Measurements from ENCODE around the gene RPS5.
"Not testable (repeated sequence)": the region's sequence is repeated elsewhere in the genome, so short reads cannot be mapped to it uniquely, and the experiment has no call there.

Gene RPS5

DNA sequence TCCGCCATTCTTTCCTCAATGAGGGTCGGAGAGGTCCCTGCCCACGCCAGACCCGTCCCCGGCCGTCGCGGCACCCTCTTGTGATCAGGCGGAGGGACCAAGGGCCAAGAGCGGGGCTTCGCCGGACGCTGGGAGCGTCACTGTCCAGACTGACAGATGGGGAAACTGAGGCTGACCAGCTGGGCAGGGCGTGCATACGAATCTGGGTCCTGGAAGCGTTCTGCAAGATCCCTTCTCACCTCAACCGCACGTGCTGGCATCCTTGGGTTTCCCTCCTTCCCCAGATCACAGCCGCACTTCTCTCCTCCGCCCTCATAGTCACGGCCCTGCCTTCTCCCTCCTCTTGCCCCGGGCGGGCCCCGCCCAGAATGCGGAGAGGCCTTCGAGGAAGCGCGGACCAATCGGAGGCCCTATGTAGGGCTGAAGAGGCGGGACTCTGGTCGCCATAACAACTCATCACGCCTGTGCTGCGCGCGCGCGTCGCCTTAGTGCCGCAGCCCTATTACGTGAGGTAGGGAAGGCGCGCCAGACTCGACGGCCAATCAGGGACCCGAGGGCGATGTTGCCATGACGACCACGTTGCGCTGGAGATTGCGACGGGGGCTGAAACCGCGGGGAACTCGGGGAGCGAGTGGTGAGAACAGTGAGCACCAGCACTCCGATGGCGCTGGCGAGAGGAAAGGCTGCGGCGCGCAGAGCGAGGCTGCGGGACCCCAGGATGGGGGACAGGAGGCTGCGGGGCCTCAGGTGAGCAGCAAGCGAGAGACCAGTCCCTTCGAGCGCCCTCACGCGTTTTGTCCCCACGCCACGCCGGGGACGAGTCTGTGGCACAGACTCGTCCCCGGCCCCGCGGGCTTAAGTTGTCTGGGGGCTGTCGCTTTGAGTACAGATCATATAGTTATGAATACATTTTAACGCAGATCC is 14.1 kb downstream of the RPS5 start:
- Histone ChIP-seq H3K9ac (ENCODE audit: low read depth, low read length) (peak overlapping the region; percentile 64; the same call in 1 of the 2 replicates), H3K9me3 (ENCODE audit: insufficient read depth, low read depth, low read length) (no peaks in the 10 kb centered on the region), H3K4me1 (ENCODE audit: insufficient read depth, low read length) (no peaks in the 10 kb centered on the region), H3K4me3 (ENCODE audit: low read length) (peak overlapping the region; percentile 70), H3K36me3 (ENCODE audit: insufficient read depth, low read length) (no peaks in the 10 kb centered on the region), H3K27me3 (ENCODE audit: insufficient read depth, low read length) (peaks cover 18% of the 10 kb centered on the region), H3K27ac (ENCODE audit: low read depth, low read length) (peak overlapping the region; percentile 62; the same call in 1 of the 2 replicates)
- 6% methylated on average over 78 of the region's 80 CpGs for WGBS

DNA sequence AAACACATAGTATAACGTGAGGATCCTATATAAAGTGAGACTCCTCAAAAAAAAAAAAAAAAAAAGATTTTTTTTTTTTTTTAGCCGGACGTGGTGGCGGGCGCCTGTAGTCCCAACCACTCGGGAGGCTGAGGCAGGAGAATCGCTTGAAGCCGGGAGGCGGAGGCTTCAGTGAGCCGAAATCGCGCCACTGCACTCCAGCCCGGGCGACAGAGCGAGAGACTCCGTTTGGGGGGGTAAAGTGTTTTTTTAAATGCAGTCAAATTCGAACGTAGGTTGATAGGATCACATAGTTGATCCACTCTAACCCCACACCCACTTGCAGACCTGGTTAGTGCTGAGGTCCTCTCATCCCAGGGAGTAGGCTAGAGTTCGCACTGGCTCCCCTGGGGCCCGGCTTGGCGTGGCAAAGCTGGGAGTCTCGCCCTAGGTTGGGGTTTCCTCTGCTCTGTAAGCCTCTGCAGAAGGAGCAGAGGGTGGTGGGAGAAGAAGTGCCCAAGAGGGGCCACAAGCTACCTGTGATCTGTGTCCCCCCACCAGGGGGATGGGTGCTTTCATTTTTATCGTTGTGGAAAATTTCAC is 14.9 kb downstream of the RPS5 start:
- no peak overlapping the region for H3K27ac ChIP-seq (ENCODE audit: low read depth, low read length)
- 53% methylated on average over 22 of the region's 23 CpGs for WGBS
- H3K9me3 ChIP-seq (ENCODE audit: insufficient read depth, low read depth, low read length), result no peaks in the 10 kb centered on the region
- peaks cover 13% of the 10 kb centered on the region for H3K27me3 ChIP-seq (ENCODE audit: insufficient read depth, low read length)
- peak overlapping the region; percentile 64; the same call in 1 of the 2 replicates for H3K9ac ChIP-seq (ENCODE audit: low read depth, low read length)
- peak overlapping the region; percentile 70 for H3K4me3 ChIP-seq (ENCODE audit: low read length)
- no peaks in the 10 kb centered on the region for H3K4me1 ChIP-seq (ENCODE audit: insufficient read depth, low read length)
- H3K36me3 ChIP-seq (ENCODE audit: insufficient read depth, low read length), result no peaks in the 10 kb centered on the region

DNA sequence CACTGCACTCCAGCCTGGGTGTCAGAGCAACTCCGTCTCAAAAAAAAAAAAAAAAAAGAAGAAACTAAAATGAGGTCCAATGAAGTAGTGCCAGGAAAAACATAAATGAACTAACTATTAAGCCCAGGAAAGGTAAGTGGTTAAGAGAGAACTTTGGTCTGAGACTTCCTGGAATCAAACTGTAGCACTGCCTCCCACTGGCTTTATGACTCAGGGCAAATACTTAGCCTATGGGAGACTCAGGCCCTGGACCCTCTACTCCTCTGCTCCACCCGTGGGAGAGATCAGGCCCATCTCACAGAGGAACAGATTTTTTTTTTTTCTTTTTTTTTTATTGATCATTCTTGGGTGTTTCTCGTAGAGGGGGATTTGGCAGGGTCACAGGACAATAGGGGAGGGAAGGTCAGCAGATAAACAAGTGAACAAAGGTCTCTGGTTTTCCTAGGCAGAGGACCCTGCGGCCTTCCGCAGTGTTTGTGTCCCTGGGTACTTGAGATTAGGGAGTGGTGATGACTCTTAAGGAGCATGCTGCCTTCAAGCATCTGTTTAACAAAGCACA is 16.9 kb downstream of the RPS5 start:
- H3K27me3 ChIP-seq (ENCODE audit: insufficient read depth, low read length); H3K9ac ChIP-seq (ENCODE audit: low read depth, low read length); H3K9me3 ChIP-seq (ENCODE audit: insufficient read depth, low read depth, low read length); H3K4me3 ChIP-seq (ENCODE audit: low read length); H3K36me3 ChIP-seq (ENCODE audit: insufficient read depth, low read length); H3K4me1 ChIP-seq (ENCODE audit: insufficient read depth, low read length); H3K27ac ChIP-seq (ENCODE audit: low read depth, low read length): not testable (repeated sequence)
- 83% methylated on average over 3 of the region's 5 CpGs for WGBS

DNA sequence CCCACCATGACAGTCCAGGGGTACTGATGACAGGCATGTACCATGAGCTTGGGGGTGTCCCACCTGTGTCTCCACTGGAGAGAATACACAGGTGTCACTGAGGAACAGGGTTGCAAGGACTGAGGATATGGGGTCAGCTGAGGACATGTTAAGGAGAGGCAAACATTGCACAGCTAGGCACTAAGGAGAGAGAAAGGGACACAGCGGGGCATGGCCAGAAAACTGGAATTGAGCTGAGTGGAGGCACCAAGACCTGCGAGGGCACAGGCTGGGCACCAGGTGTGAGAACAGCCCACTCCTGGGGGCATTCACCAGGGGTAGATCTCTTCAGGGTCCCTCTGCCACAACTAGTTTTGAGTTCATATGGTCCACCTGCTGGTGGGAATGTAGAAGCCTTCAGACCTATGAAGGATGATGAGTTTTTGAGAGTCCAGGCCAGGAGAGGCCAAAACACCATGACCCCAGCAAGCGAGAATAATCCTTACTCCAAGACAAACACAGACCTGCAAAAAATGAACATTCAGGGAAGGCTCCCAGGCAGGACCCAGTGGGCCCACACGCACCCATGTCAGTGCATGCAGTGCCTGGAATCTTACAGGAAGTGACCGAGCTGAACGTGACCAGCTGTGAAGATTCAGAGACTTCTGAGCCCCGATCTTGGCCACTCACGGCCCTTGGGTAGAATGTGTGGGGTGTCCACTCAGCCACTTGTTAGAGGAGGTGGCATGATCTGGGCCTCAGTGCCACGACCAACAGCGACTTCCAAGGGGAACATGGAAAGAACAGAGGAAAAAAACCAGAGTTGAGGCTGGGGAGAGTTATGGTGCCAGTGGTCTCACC is 20.0 kb downstream of the RPS5 start:
- Histone ChIP-seq H3K4me3 (ENCODE audit: low read length) (peak overlapping the region; percentile 67), H3K9me3 (ENCODE audit: insufficient read depth, low read depth, low read length) (no peaks in the 10 kb centered on the region), H3K27ac (ENCODE audit: low read depth, low read length) (no peak overlapping the region), H3K9ac (ENCODE audit: low read depth, low read length) (0 out of 2 replicates have a peak overlapping the region, but pooled peaks have one; percentile 70), H3K4me1 (ENCODE audit: insufficient read depth, low read length) (no peaks in the 10 kb centered on the region), H3K36me3 (ENCODE audit: insufficient read depth, low read length) (no peaks in the 10 kb centered on the region), H3K27me3 (ENCODE audit: insufficient read depth, low read length) (peaks cover 9% of the 10 kb centered on the region)
- 92% methylated on average over 10 of the region's 10 CpGs for WGBS

DNA sequence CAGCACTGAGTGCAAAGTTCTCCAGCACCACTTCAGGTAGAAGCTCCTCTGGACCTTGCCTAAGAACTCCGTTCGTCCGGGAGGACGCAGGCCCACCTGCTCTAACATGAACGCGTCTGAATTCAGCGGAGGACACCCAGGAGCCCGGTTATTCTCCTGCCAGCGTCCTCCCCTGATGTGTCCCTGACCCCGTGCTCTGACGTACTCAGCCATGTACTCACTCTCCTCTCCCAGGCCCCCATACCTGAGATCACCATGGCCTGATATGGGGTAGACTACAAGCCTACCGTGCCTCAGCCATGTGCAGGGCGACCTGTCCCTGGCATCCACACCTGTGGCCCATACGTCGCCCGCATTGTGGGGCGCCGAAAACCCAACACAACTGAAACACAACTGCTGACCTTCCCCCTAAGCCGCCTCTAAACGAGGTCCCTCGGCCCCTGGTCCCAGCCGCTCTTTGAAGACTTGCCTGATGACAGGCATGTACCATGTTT is 20.6 kb downstream of the RPS5 start:
- Histone ChIP-seq H3K27ac (ENCODE audit: low read depth, low read length) (peak overlapping the region; percentile 57), H3K36me3 (ENCODE audit: insufficient read depth, low read length) (no peaks in the 10 kb centered on the region), H3K9ac (ENCODE audit: low read depth, low read length) (peak overlapping the region; percentile 70), H3K4me1 (ENCODE audit: insufficient read depth, low read length) (no peaks in the 10 kb centered on the region), H3K9me3 (ENCODE audit: insufficient read depth, low read depth, low read length) (no peaks in the 10 kb centered on the region), H3K4me3 (ENCODE audit: low read length) (peak overlapping the region; percentile 67), H3K27me3 (ENCODE audit: insufficient read depth, low read length) (peaks cover 9% of the 10 kb centered on the region)
- WGBS, result 24% methylated on average over 22 of the region's 22 CpGs

DNA sequence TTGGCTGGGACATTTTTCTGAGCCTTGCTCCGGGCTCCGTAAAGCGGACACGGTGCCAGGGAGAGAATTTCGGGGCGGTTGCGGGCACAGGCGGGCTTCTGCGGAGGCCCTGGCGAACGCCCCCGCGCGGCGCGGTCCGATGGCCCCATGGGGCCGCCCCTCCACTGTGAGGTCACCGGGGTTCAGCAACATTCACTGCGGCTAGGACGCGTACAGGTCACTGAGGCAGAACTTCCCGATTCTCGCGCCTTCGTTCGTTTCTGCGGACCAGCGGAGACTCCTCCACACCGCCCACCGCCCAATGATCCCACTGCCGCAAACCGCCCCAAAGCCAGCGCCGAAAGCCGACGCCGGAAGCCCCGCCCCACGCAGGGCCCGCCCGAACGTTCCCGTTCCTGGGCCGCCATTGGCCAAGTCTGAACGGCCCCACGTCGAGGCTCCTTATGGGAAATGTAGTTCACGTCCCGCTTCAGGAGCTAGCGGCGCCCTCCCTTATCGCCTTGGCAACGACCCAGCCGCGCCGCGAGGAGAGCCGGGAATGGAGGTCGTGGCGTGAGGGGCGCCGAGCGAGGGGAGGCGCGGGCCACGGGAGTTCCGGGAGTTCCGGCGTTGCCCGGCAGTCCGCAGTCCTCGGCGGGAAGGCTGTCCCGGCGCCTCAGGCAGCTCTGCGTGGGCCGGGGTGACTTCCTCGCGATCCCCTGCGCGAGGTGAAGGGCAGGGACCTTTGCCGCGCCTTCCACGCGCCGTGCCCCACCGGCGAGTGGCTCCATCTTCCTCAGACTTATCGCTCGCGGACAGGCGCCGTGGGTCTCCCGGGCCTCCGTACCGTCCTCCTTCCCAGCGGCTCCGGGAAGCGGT is 21.3 kb downstream of the RPS5 start, which contains the start of gene ZNF584:
Gene ZNF584 (plus strand): TSS at position 498 of the 858 bp plus-strand sequence. CDS start 499 bp downstream, outside the sequence.
- under 1% methylated on average over 100 of the region's 100 CpGs for WGBS
- Histone ChIP-seq H3K9ac (ENCODE audit: low read depth, low read length) (peak within 1 kb of the TSS; percentile 70), H3K36me3 (ENCODE audit: insufficient read depth, low read length) (no peaks in the 10 kb centered on the region), H3K27me3 (ENCODE audit: insufficient read depth, low read length) (peaks cover 9% of the 10 kb centered on the region), H3K9me3 (ENCODE audit: insufficient read depth, low read depth, low read length) (no peaks in the 10 kb centered on the region), H3K4me1 (ENCODE audit: insufficient read depth, low read length) (no peaks in the 10 kb centered on the region), H3K27ac (ENCODE audit: low read depth, low read length) (peak within 1 kb of the TSS; percentile 57), H3K4me3 (ENCODE audit: low read length) (peak within 1 kb of the TSS; percentile 67)

DNA sequence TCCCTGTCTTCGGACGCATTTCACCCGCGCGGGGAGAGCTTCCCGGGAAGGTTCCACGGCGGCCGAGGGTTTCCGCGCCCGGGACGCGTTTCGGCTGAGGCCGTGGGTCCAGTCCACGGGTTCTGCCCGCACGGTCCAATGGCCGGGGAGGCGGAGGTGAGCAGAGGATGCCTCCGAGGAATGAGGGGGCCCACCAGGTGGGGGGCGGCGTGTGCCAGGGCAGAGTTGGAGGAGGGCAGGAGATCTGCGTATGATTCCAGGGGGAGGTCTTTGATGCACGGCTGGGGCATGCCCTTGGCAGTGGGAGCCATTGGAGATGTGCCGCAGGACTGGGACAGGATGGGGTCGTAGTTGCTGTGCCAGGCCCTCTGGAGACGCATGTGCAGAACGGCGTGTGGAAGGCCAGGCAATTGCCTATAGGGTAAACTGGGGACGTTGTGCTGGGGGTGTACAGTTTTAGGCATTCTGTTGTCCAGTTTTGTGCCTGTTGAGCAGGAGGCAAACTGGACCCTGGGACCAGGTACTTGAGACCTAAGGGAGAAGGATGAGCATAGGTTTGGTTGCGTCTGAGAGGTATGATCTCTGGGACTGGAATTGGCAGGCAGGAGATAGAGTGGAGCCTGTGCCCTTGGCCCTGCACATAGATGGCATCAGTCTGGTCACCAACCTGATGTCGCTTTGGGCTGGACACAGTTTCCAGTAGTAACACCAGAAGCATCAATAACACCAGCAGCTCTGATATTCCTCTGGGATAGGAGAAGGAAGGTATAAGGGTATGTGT is 22.1 kb downstream of the RPS5 start:
- peaks cover 9% of the 10 kb centered on the region for H3K27me3 ChIP-seq (ENCODE audit: insufficient read depth, low read length)
- peak overlapping the region; percentile 61 for H3K9ac ChIP-seq (ENCODE audit: low read depth, low read length)
- peak overlapping the region; percentile 67 for H3K4me3 ChIP-seq (ENCODE audit: low read length)
- no peaks in the 10 kb centered on the region for H3K9me3 ChIP-seq (ENCODE audit: insufficient read depth, low read depth, low read length)
- no peaks in the 10 kb centered on the region for H3K4me1 ChIP-seq (ENCODE audit: insufficient read depth, low read length)
- no peaks in the 10 kb centered on the region for H3K36me3 ChIP-seq (ENCODE audit: insufficient read depth, low read length)
- 14% methylated on average over 34 of the region's 34 CpGs for WGBS
- H3K27ac ChIP-seq (ENCODE audit: low read depth, low read length), result no peak overlapping the region

DNA sequence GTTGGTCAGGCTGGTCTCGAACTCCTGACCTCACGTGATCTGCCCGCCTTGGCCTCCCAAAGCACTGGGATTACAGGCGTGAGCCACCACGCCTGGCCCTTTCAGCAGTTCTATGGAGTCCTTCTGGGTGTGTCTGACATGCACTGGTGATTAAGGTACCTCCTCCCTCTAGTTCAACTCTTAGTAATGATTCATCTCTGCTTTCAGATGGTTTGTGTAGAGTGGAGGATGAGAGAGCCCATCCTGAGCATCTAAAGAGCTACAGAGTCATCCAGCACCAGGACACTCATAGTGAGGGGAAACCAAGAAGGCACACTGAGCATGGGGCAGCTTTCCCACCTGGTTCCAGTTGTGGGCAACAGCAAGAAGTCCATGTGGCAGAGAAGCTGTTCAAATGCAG is 29.5 kb downstream of the RPS5 start:
- Histone ChIP-seq H3K9ac (ENCODE audit: low read depth, low read length) (no peak overlapping the region), H3K27me3 (ENCODE audit: insufficient read depth, low read length) (no peaks in the 10 kb centered on the region), H3K27ac (ENCODE audit: low read depth, low read length) (no peak overlapping the region), H3K36me3 (ENCODE audit: insufficient read depth, low read length) (peaks cover 17% of the 10 kb centered on the region), H3K4me3 (ENCODE audit: low read length) (no peak overlapping the region), H3K4me1 (ENCODE audit: insufficient read depth, low read length) (no peaks in the 10 kb centered on the region), H3K9me3 (ENCODE audit: insufficient read depth, low read depth, low read length) (peaks cover 3% of the 10 kb centered on the region; the same call in 1 of the 2 replicates)
- WGBS, result 95% methylated on average over 5 of the region's 5 CpGs

DNA sequence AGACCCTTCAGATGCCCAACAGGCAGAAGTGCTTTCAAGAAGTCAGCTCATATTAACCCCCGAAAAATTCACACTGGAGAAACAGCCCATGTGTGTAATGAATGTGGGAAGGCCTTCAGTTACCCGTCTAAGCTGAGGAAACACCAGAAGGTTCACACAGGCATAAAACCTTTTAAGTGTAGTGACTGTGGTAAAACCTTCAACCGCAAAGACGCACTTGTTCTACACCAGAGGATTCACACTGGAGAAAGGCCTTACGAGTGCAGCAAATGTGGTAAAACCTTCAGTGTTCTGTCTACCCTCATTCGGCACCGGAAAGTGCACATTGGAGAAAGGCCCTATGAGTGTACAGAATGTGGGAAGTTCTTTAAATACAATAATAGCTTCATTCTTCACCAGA is 30.0 kb downstream of the RPS5 start:
- H3K4me3 ChIP-seq (ENCODE audit: low read length), result no peak overlapping the region
- H3K9me3 ChIP-seq (ENCODE audit: insufficient read depth, low read depth, low read length), result peaks cover 3% of the 10 kb centered on the region; the same call in 1 of the 2 replicates
- H3K27ac ChIP-seq (ENCODE audit: low read depth, low read length), result no peak overlapping the region
- H3K4me1 ChIP-seq (ENCODE audit: insufficient read depth, low read length), result no peaks in the 10 kb centered on the region
- H3K27me3 ChIP-seq (ENCODE audit: insufficient read depth, low read length), result no peaks in the 10 kb centered on the region
- H3K9ac ChIP-seq (ENCODE audit: low read depth, low read length), result no peak overlapping the region
- WGBS, result 94% methylated on average over 6 of the region's 7 CpGs
- H3K36me3 ChIP-seq (ENCODE audit: insufficient read depth, low read length), result peaks cover 17% of the 10 kb centered on the region

All from HUES64 (cell line).